ENCODE measurements around the gene KLHL29. TPM values are rescaled to one million over a fixed set of nuclear protein-coding genes. Genes with fewer than 3 reads are reported as not detected.

Gene KLHL29
- total RNA-seq, 1 donor from 2014 or later: 16.3 TPM

- no peak overlapping the region for H3K4me3 ChIP-seq
- H3K27ac ChIP-seq: peak overlapping the region; percentile 53 to 68
- no peaks in the 10 kb centered on the region for H3K27me3 ChIP-seq
- H3K4me1 ChIP-seq: peaks cover 10 to 43% of the 10 kb centered on the region in 2 donors
- intact Hi-C loops (cut with DNase I): no loop called here
- no peaks in the 10 kb centered on the region for H3K36me3 ChIP-seq
- H3K9me3 ChIP-seq: no peaks in the 10 kb centered on the region
- no peak for TF ChIP-seq CTCF (IDR thresholded peaks at IDR 0.05)
- DNase-seq (ENCODE audit: low spot score in 2 of 2): no peak
Measured at GRCh38 chr2:23565374-23565773, 180.4 kb downstream of the KLHL29 start.

- no peak for TF ChIP-seq CTCF (IDR thresholded peaks at IDR 0.05)
- peaks cover 10 to 43% of the 10 kb centered on the region in 2 donors for H3K4me1 ChIP-seq
- no peaks in the 10 kb centered on the region for H3K36me3 ChIP-seq
- H3K27me3 ChIP-seq: no peaks in the 10 kb centered on the region
- no peak overlapping the region for H3K4me3 ChIP-seq
- intact Hi-C loops (cut with DNase I): no loop called here
- no peaks in the 10 kb centered on the region for H3K9me3 ChIP-seq
- no peak for DNase-seq (ENCODE audit: low spot score in 2 of 2)
- H3K27ac ChIP-seq: peak overlapping the region; percentile 53 to 68
Measured at GRCh38 chr2:23565814-23566213, 180.8 kb downstream of the KLHL29 start.

GRCh38 chr2:23566241-23567142 is 181.5 kb downstream of the KLHL29 start:
- Histone ChIP-seq H3K27me3 (no peaks in the 10 kb centered on the region), H3K4me1 (peaks cover 10 to 43% of the 10 kb centered on the region in 2 donors), H3K27ac (peak overlapping the region; percentile 53 to 68), H3K4me3 (no peak overlapping the region), H3K36me3 (no peaks in the 10 kb centered on the region), H3K9me3 (no peaks in the 10 kb centered on the region)
- intact Hi-C loops (cut with DNase I): no loop called here
- DNase-seq (ENCODE audit: low spot score in 2 of 2): no peak
- TF ChIP-seq CTCF (IDR thresholded peaks at IDR 0.05): peak in 1 of 3 experiments; percentile 15

- Histone ChIP-seq H3K27me3 (no peaks in the 10 kb centered on the region), H3K4me3 (no peak overlapping the region), H3K27ac (no peak overlapping the region), H3K9me3 (no peaks in the 10 kb centered on the region), H3K36me3 (no peaks in the 10 kb centered on the region), H3K4me1 (peaks cover 10 to 43% of the 10 kb centered on the region in 2 donors)
- no peak for DNase-seq (ENCODE audit: low spot score in 2 of 2)
- intact Hi-C loops (cut with DNase I): no loop called here
- TF ChIP-seq CTCF (IDR thresholded peaks at IDR 0.05): no peak
Measured at GRCh38 chr2:23567161-23567756, 182.3 kb downstream of the KLHL29 start.

- Histone ChIP-seq H3K27me3 (no peaks in the 10 kb centered on the region), H3K36me3 (no peaks in the 10 kb centered on the region), H3K4me3 (no peak overlapping the region), H3K4me1 (peaks cover 10 to 38% of the 10 kb centered on the region in 2 donors), H3K27ac (no peak overlapping the region), H3K9me3 (no peaks in the 10 kb centered on the region)
- intact Hi-C loops (cut with DNase I): no loop called here
- DNase-seq (ENCODE audit: low spot score in 2 of 2): no peak
- no peak for TF ChIP-seq CTCF (IDR thresholded peaks at IDR 0.05)
Measured at GRCh38 chr2:23568211-23568610, 183.2 kb downstream of the KLHL29 start.
